ENCODE measurements around the gene CDC27. TPM values are rescaled to one million over a fixed set of nuclear protein-coding genes. Genes with fewer than 3 reads are reported as not detected.
"Not testable (repeated sequence)": the region's sequence is repeated elsewhere in the genome, so short reads cannot be mapped to it uniquely, and the experiment has no call there.

CDC27 gene
- polyA plus RNA-seq, 3 donors: 19.7 to 52.0 (median 33.0) TPM

DNA sequence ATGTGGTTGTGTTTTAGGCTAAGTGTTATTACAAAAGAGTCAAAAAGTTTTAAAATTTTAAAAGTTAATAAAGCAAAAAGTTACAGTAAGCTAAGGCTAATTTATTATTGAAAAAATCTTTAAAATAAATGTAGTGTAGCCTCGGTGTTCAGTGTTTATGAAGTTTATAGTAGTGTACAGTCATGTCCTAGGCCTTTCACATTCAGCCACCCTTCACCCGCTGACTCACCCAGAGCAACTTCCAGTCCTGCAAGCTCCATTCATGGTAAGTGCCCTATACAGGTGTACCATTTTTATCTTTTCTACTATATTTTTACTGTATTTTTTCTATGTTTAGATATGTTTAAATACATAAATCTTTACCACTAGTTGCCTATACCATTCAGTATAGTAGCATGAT lies 111.5 kb downstream of the CDC27 start:
- H3K27ac Mint-ChIP-seq: no peak overlapping the region

DNA sequence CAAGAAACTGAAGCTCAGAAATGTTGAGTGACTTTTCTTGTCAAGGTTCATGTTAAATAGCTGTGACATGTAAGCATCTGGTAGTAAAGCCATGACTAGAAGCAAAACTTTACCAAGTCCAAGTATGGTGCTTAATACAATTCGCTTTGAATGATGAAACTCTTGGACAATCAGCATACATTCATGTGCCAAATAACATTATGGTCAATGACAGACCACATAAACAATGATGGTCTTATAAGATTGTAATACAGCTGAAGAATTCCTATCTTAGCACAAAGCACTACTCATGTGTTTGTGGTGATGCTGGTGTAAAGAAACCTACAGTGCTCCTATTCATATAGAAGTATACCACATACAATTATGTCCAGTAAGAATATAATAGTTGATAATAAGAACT lies 112.9 kb downstream of the CDC27 start:
- peaks cover 5 to 13% of the 10 kb centered on the region in 2 donors for H3K36me3 ChIP-seq (replicated peaks in 1 of 2; ENCODE audit: control insufficient read depth in 1 of 2, insufficient read depth in 2 of 2, low read length in 2 of 2)
- no peak overlapping the region for H3K9ac ChIP-seq (ENCODE audit: insufficient read depth, low read length, poor library complexity, severe bottlenecking)
- H3K9me3 ChIP-seq (replicated peaks in 1 of 2; ENCODE audit: control insufficient read depth in 1 of 2, insufficient read depth in 1 of 2, low read length in 2 of 2): no peaks in the 10 kb centered on the region
- H3K27me3 Mint-ChIP-seq (ENCODE audit: low read depth in 3 of 3): no peaks in the 10 kb centered on the region
- H3K79me2 ChIP-seq (ENCODE audit: insufficient read depth, low read length): peaks cover 13% of the 10 kb centered on the region
- no peak overlapping the region for H2AFZ ChIP-seq (ENCODE audit: insufficient read depth, low read depth, low read length, poor library complexity, severe bottlenecking)
- WGBS (ENCODE audit: insufficient coverage): no CpG with 5 or more reads among the region's 1 CpG
- no peaks in the 10 kb centered on the region for H3K9me3 Mint-ChIP-seq
- H3K4me1 Mint-ChIP-seq: peaks cover 30% of the 10 kb centered on the region
- H3K27ac ChIP-seq (ENCODE audit: low read depth in 1 of 2, low read length in 2 of 2): no peak overlapping the region
- no peaks in the 10 kb centered on the region for H4K20me1 ChIP-seq (ENCODE audit: insufficient read depth, low read length)
- H3K4me2 ChIP-seq (replicated peaks; ENCODE audit: extremely low read depth, low read length, poor library complexity, severe bottlenecking): no peak overlapping the region
- no peak overlapping the region for H3K4me3 Mint-ChIP-seq
- no peak overlapping the region for H3K27ac Mint-ChIP-seq
- intact Hi-C loops (cut with micrococcal nuclease): no loop called here
- TF ChIP-seq, protein P1, sequence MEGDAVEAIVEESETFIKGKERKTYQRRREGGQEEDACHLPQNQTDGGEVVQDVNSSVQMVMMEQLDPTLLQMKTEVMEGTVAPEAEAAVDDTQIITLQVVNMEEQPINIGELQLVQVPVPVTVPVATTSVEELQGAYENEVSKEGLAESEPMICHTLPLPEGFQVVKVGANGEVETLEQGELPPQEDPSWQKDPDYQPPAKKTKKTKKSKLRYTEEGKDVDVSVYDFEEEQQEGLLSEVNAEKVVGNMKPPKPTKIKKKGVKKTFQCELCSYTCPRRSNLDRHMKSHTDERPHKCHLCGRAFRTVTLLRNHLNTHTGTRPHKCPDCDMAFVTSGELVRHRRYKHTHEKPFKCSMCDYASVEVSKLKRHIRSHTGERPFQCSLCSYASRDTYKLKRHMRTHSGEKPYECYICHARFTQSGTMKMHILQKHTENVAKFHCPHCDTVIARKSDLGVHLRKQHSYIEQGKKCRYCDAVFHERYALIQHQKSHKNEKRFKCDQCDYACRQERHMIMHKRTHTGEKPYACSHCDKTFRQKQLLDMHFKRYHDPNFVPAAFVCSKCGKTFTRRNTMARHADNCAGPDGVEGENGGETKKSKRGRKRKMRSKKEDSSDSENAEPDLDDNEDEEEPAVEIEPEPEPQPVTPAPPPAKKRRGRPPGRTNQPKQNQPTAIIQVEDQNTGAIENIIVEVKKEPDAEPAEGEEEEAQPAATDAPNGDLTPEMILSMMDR (IDR thresholded peaks at IDR 0.05): no peak
- no peaks in the 10 kb centered on the region for H3K27me3 ChIP-seq (ENCODE audit: control insufficient read depth in 2 of 2, insufficient read depth in 2 of 2, low read length in 2 of 2)
- H3K36me3 Mint-ChIP-seq: peaks cover 9 to 16% of the 10 kb centered on the region in 2 donors
- H3K4me3 ChIP-seq (replicated peaks in 1 of 3; ENCODE audit: low read depth in 2 of 3, low read length in 3 of 3): no peak overlapping the region
- no peak for DNase-seq
- H3K4me1 ChIP-seq (ENCODE audit: control insufficient read depth in 1 of 2, insufficient read depth in 2 of 2, low read length in 2 of 2): peaks cover 30 to 34% of the 10 kb centered on the region in 2 donors

More for the DNA sequence above, 111.5 kb downstream of the CDC27 start:
- intact Hi-C loops (cut with micrococcal nuclease): no loop called here
- Histone ChIP-seq H3K9ac (ENCODE audit: insufficient read depth, low read length, poor library complexity, severe bottlenecking) (no peak overlapping the region), H3K27me3 (ENCODE audit: control insufficient read depth in 2 of 2, insufficient read depth in 2 of 2, low read length in 2 of 2) (no peaks in the 10 kb centered on the region), H4K20me1 (ENCODE audit: insufficient read depth, low read length) (peaks cover 5% of the 10 kb centered on the region), H3K79me2 (ENCODE audit: insufficient read depth, low read length) (peaks cover 13% of the 10 kb centered on the region), H3K36me3 (replicated peaks in 1 of 2; ENCODE audit: control insufficient read depth in 1 of 2, insufficient read depth in 2 of 2, low read length in 2 of 2) (peaks cover 5 to 18% of the 10 kb centered on the region in 2 donors), H3K27ac (ENCODE audit: low read depth in 1 of 2, low read length in 2 of 2) (no peak overlapping the region), H3K4me2 (replicated peaks; ENCODE audit: extremely low read depth, low read length, poor library complexity, severe bottlenecking) (no peak overlapping the region), H3K4me3 (replicated peaks in 1 of 3; ENCODE audit: low read depth in 2 of 3, low read length in 3 of 3) (no peak overlapping the region), H2AFZ (ENCODE audit: insufficient read depth, low read depth, low read length, poor library complexity, severe bottlenecking) (no peak overlapping the region), H3K4me1 (ENCODE audit: control insufficient read depth in 1 of 2, insufficient read depth in 2 of 2, low read length in 2 of 2) (peaks cover 16 to 20% of the 10 kb centered on the region in 2 donors), H3K9me3 (replicated peaks in 1 of 2; ENCODE audit: control insufficient read depth in 1 of 2, insufficient read depth in 1 of 2, low read length in 2 of 2) (no peaks in the 10 kb centered on the region)
- H3K4me3 Mint-ChIP-seq: no peak overlapping the region
- WGBS (ENCODE audit: insufficient coverage): no CpG with 5 or more reads among the region's 2 CpGs
- peaks cover 17 to 25% of the 10 kb centered on the region in 2 donors for H3K36me3 Mint-ChIP-seq
- H3K27me3 Mint-ChIP-seq (ENCODE audit: low read depth in 3 of 3): no peaks in the 10 kb centered on the region
- peaks cover 16% of the 10 kb centered on the region for H3K4me1 Mint-ChIP-seq
- DNase-seq: no peak
- TF ChIP-seq, protein P1 (IDR thresholded peaks at IDR 0.05): no peak
- no peaks in the 10 kb centered on the region for H3K9me3 Mint-ChIP-seq

DNA sequence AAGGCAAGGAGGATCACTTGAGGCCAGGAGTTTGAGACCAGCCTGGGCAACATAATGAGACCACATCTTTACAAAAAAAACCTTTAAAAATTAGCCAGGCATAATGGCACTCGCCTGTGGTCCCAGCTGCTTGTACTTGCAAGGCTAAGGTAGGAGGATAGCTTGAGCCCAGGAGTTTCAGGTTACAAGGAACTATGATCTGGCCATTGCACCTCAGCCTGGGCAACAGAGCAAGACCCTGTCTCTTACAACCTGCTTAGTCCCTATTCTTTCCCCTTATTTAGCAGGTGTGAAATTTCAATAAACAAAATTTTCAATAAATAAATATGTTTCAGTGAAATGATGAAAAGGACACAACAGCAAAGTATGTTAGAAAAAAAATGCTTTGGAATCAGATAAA lies 114.7 kb downstream of the CDC27 start:
- DNase-seq; H3K27me3 ChIP-seq (ENCODE audit: control insufficient read depth in 2 of 2, insufficient read depth in 2 of 2, low read length in 2 of 2); H3K9ac ChIP-seq (ENCODE audit: insufficient read depth, low read length, poor library complexity, severe bottlenecking); H2AFZ ChIP-seq (ENCODE audit: insufficient read depth, low read depth, low read length, poor library complexity, severe bottlenecking); H3K36me3 ChIP-seq (replicated peaks in 1 of 2; ENCODE audit: control insufficient read depth in 1 of 2, insufficient read depth in 2 of 2, low read length in 2 of 2); H4K20me1 ChIP-seq (ENCODE audit: insufficient read depth, low read length); H3K9me3 ChIP-seq (replicated peaks in 1 of 2; ENCODE audit: control insufficient read depth in 1 of 2, insufficient read depth in 1 of 2, low read length in 2 of 2); H3K9me3 Mint-ChIP-seq; H3K4me3 Mint-ChIP-seq; H3K79me2 ChIP-seq (ENCODE audit: insufficient read depth, low read length); H3K27me3 Mint-ChIP-seq (ENCODE audit: low read depth in 3 of 3); H3K27ac ChIP-seq (ENCODE audit: low read depth in 1 of 2, low read length in 2 of 2); H3K4me3 ChIP-seq (replicated peaks in 1 of 3; ENCODE audit: low read depth in 2 of 3, low read length in 3 of 3); intact Hi-C loops (cut with micrococcal nuclease); H3K36me3 Mint-ChIP-seq; H3K27ac Mint-ChIP-seq; H3K4me2 ChIP-seq (replicated peaks; ENCODE audit: extremely low read depth, low read length, poor library complexity, severe bottlenecking): not testable (repeated sequence)
- peaks cover 45 to 50% of the 10 kb centered on the region in 2 donors for H3K4me1 ChIP-seq (ENCODE audit: control insufficient read depth in 1 of 2, insufficient read depth in 2 of 2, low read length in 2 of 2)
- WGBS (ENCODE audit: insufficient coverage): no CpG with 5 or more reads among the region's 1 CpG
- H3K4me1 Mint-ChIP-seq: peaks cover 45% of the 10 kb centered on the region
